GM21528 (cell line): ENCODE data around the gene USP24.
"Not testable (repeated sequence)": the region's sequence is repeated elsewhere in the genome, so short reads cannot be mapped to it uniquely, and the experiment has no call there.

Experiments
- ATAC-seq: cut with Tn5 transposase; IDR thresholded peaks from one replicate; pipeline ENCODE4 v1.9.1; 2021; ENCODE audit warnings: mild to moderate bottlenecking, moderate library complexity; ENCODE audit not compliant: unreplicated experiment, low FRiP score

Gene USP24

DNA sequence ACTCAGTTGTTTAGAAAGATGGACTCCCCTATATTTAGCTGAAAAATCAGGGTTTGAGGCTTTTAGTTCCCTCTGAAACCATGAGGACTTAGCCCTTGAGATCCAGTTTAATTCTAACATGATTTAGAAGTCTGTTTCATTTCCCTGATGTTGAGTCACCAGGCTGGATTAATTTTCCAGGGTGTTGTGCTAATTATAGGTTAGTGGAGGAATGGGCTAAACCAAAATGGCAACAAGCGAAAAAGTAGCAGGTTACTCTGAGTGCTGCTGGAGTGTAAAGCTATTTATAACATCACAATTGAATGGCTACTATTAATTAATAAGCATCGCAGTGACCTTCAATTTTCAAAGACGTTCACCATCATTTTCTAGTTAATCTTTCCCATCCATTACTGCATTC is 15.5 kb upstream of the USP24 start:
- ATAC-seq, result no peak

DNA sequence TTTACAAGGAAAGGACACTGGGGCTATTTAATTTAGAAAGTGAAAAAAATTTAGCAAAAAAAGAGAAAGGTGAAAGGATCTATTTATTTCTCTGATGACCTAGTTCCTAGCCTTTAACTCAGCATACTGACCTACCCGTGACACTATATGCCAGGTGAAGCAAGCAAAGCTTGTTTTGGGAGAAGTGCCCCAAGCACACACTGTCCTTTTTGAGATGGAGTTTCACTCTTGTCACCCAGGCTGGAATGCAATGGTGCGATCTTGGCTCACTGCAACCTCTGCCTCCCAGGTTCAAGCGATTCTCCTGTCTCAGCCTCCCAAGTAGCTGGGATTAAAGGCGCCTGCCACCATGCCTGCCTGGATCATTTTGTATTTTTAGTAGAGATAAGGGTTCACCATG is 14.6 kb upstream of the USP24 start:
- not testable (repeated sequence) for ATAC-seq

- no peak for ATAC-seq
Observed at GRCh38 chr1:55225228-55225627, 10.1 kb upstream of the USP24 start.

- ATAC-seq, result no peak
Observed at GRCh38 chr1:55224729-55225128, 9.6 kb upstream of the USP24 start.

GRCh38 chr1:55222152-55222551 is 7.0 kb upstream of the USP24 start:
- no peak for ATAC-seq

- ATAC-seq, result no peak
Observed at GRCh38 chr1:55217226-55217986, 2.2 kb upstream of the USP24 start.

- ATAC-seq, result no peak
Observed at GRCh38 chr1:55216096-55216495, 932 bp upstream of the USP24 start.

- ATAC-seq, result peak; percentile 16
Observed at GRCh38 chr1:55214934-55215193, 300 bp downstream of the USP24 start.

DNA sequence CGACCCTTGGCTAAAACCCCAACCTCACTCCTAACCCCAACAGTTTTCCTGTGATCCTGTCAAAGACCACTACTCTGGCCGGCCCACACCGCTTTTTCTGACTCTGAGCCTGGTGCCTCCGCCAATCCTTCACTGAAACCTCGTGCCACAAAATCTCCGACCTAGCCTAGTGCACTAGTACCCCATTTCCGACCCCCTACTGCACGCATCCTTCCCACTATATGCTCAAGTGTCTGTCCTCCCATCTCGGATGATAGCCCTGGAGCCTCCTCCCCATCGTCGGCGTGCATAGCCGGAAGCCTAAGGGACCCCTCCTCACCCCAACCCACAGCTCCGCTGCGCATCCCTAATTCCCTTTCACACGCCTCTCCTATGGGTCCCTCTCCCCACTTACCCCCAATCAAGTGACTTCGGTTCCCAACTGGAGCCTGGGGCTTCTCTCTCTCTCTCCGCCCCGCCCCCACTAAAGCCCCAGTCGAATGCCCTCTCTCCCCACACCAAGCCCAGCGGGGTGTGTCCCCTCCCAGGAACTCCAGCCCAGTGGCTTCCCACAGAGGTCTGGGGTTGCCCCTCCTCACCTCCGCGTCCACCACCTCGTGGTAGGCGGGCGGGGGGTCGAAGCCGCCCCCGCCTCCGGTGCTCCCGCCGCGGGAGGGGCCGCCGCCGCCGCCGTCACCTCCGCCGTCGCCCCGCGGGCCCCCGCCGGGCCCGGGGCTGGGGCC is 791 bp downstream of the USP24 start:
- peak; percentile 31 for ATAC-seq

- no peak for ATAC-seq
Observed at GRCh38 chr1:55213885-55214211, 1.3 kb downstream of the USP24 start.

GRCh38 chr1:55213151-55213884 is 1.8 kb downstream of the USP24 start:
- ATAC-seq, result no peak

- no peak for ATAC-seq
Observed at GRCh38 chr1:55212349-55213150, 2.6 kb downstream of the USP24 start.

GRCh38 chr1:55211863-55212262 is 3.3 kb downstream of the USP24 start:
- peak; percentile 32 for ATAC-seq

GRCh38 chr1:55210990-55211801 is 4.0 kb downstream of the USP24 start:
- no peak for ATAC-seq

DNA sequence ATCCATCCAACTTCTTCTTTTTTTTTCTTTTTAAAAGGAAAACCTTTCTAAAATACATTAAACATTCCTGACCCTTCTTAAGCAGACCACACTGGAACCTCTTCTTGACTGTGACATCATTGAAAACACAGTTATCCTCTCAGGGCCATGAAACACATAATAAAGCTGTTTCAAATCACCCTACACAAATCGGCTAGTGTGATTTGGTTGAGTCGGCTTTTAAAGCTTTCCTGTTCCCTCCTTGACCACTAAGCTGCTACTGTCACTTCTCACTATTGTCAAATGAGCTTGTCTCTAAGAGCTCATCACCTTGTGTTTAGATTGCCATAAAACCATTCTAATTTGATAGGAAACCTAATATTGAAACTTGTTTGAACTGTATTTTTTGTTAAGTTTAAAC is 5.9 kb downstream of the USP24 start:
- ATAC-seq, result no peak

- ATAC-seq, result no peak
Observed at GRCh38 chr1:55206210-55206609, 9.0 kb downstream of the USP24 start.

GRCh38 chr1:55204997-55205396 is 10.2 kb downstream of the USP24 start:
- ATAC-seq, result peak; percentile 71

GRCh38 chr1:55203064-55203463 is 12.1 kb downstream of the USP24 start:
- ATAC-seq, result no peak

DNA sequence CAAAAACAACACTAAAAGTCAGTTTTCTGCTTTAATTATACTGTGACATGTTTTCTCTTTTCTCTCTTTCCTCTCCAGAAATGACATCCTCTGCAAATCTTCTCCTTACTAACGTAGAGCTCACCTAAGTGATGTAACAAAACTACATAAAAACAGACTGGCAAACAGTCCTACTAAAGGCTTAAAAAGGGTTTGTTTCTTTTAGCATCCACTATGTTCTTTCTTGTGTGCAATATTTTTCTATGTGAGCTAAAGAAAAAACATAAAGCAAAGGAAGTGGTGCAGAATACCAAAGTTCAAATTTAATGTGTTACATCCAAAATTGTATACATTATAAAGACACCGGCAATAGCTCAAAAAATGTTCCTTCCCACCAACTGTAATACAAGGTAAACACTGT is 14.5 kb downstream of the USP24 start:
- no peak for ATAC-seq

- ATAC-seq, result not testable (repeated sequence)
Observed at GRCh38 chr1:55199735-55200134, 15.4 kb downstream of the USP24 start.
